Fibroblast of mammary gland (primary cell): ENCODE data around the gene CLSTN2.

Experiments
- DNase-seq: peaks from one replicate; pipeline ENCODE4 v3.0.0-alpha.2; 2010; ENCODE audit warnings: low read depth
- H3K4me3 ChIP-seq: 2 replicates; pipeline ENCODE4 v1.5.1; 2011; ENCODE audit warnings: low read depth, mild to moderate bottlenecking, low read length, moderate library complexity; ENCODE audit not compliant: control insufficient read depth
- CTCF ChIP-seq: conservative IDR thresholded peaks from 2 replicates; pipeline ENCODE4 v1.5.1; 2011; ENCODE audit warnings: low read depth, low read length, inconsistent platforms; ENCODE audit not compliant: control insufficient read depth, insufficient read depth

CLSTN2 gene

GRCh38 chr3:140273542-140274195, 338.7 kb downstream of the CLSTN2 start:
- TF ChIP-seq CTCF = no peak
- no peak overlapping the region for H3K4me3 ChIP-seq
- peak; percentile 85 for DNase-seq

GRCh38 chr3:140274429-140274828, 339.4 kb downstream of the CLSTN2 start:
- no peak for TF ChIP-seq CTCF
- no peak for DNase-seq
- H3K4me3 ChIP-seq = no peak overlapping the region

- no peak overlapping the region for H3K4me3 ChIP-seq
- peak; percentile 40 for TF ChIP-seq CTCF
- DNase-seq = peak; percentile 49
Measured at GRCh38 chr3:140276703-140277102, 341.7 kb downstream of the CLSTN2 start.

- no peak for TF ChIP-seq CTCF
- no peak overlapping the region for H3K4me3 ChIP-seq
- DNase-seq = no peak
Measured at GRCh38 chr3:140277886-140278285, 342.9 kb downstream of the CLSTN2 start.

- no peak overlapping the region for H3K4me3 ChIP-seq
- no peak for DNase-seq
- no peak for TF ChIP-seq CTCF
Measured at GRCh38 chr3:140284372-140284771, 349.4 kb downstream of the CLSTN2 start.

GRCh38 chr3:140285380-140285779, 350.4 kb downstream of the CLSTN2 start:
- H3K4me3 ChIP-seq = no peak overlapping the region
- no peak for DNase-seq
- TF ChIP-seq CTCF = no peak

- TF ChIP-seq CTCF = no peak
- no peak overlapping the region for H3K4me3 ChIP-seq
- peak; percentile 78 for DNase-seq
Measured at GRCh38 chr3:140288595-140288994, 353.6 kb downstream of the CLSTN2 start.
